ENCODE data around the gene SEPTIN11.
"Not testable (repeated sequence)": the region's sequence is repeated elsewhere in the genome, so short reads cannot be mapped to it uniquely, and the experiment has no call there.

Gene SEPTIN11

GRCh38 chr4:76955182-76955581, 5.6 kb downstream of the SEPTIN11 start:
- Mint-ChIP-seq H3K27ac (ENCODE audit: low read depth) (no peak overlapping the region), H3K9me3 (no peaks in the 10 kb centered on the region), H3K4me1 (peaks cover 30% of the 10 kb centered on the region), H3K27me3 (no peaks in the 10 kb centered on the region), H3K4me3 (no peak overlapping the region), H3K36me3 (ENCODE audit: insufficient read depth) (peaks cover 3% of the 10 kb centered on the region)
- ATAC-seq (replicated peaks; ENCODE audit: extremely low read depth, poor library complexity, severe bottlenecking) = no peak
- DNase-seq (ENCODE audit: low spot score in 2 of 2) = no peak

GRCh38 chr4:76957004-76957738, 7.6 kb downstream of the SEPTIN11 start:
- H3K27ac Mint-ChIP-seq (ENCODE audit: low read depth) = peak overlapping the region; percentile 74
- H3K9me3 Mint-ChIP-seq = no peaks in the 10 kb centered on the region
- ATAC-seq (replicated peaks; ENCODE audit: extremely low read depth, poor library complexity, severe bottlenecking) (no peak), DNase-seq (ENCODE audit: low spot score in 2 of 2) (no peak)
- H3K4me1 Mint-ChIP-seq = peaks cover 26% of the 10 kb centered on the region
- H3K27me3 Mint-ChIP-seq = no peaks in the 10 kb centered on the region
- peaks cover 4% of the 10 kb centered on the region for H3K36me3 Mint-ChIP-seq (ENCODE audit: insufficient read depth)
- no peak overlapping the region for H3K4me3 Mint-ChIP-seq

- H3K27ac Mint-ChIP-seq (ENCODE audit: low read depth) = no peak overlapping the region
- H3K9me3 Mint-ChIP-seq = no peaks in the 10 kb centered on the region
- H3K36me3 Mint-ChIP-seq (ENCODE audit: insufficient read depth) = peaks cover 2% of the 10 kb centered on the region
- no peak overlapping the region for H3K4me3 Mint-ChIP-seq
- ATAC-seq (replicated peaks; ENCODE audit: extremely low read depth, poor library complexity, severe bottlenecking) (no peak), DNase-seq (ENCODE audit: low spot score in 2 of 2) (no peak)
- peaks cover 23% of the 10 kb centered on the region for H3K4me1 Mint-ChIP-seq
- no peaks in the 10 kb centered on the region for H3K27me3 Mint-ChIP-seq
Observed at GRCh38 chr4:76958891-76959290, 9.3 kb downstream of the SEPTIN11 start.

GRCh38 chr4:76960014-76960413, 10.5 kb downstream of the SEPTIN11 start:
- Mint-ChIP-seq H3K27ac (ENCODE audit: low read depth) (no peak overlapping the region), H3K27me3 (no peaks in the 10 kb centered on the region), H3K36me3 (ENCODE audit: insufficient read depth) (peaks cover 2% of the 10 kb centered on the region), H3K4me1 (peaks cover 28% of the 10 kb centered on the region), H3K4me3 (no peak overlapping the region), H3K9me3 (no peaks in the 10 kb centered on the region)
- DNase-seq (ENCODE audit: low spot score in 2 of 2) = no peak
- no peak for ATAC-seq (replicated peaks; ENCODE audit: extremely low read depth, poor library complexity, severe bottlenecking)

- Mint-ChIP-seq H3K9me3 (no peaks in the 10 kb centered on the region), H3K27ac (ENCODE audit: low read depth) (no peak overlapping the region), H3K36me3 (ENCODE audit: insufficient read depth) (peaks cover 2% of the 10 kb centered on the region), H3K4me1 (peaks cover 17% of the 10 kb centered on the region), H3K4me3 (no peak overlapping the region), H3K27me3 (no peaks in the 10 kb centered on the region)
- ATAC-seq (replicated peaks; ENCODE audit: extremely low read depth, poor library complexity, severe bottlenecking) (no peak), DNase-seq (ENCODE audit: low spot score in 2 of 2) (no peak)
Observed at GRCh38 chr4:76962406-76963130, 13.0 kb downstream of the SEPTIN11 start.

GRCh38 chr4:76963131-76963750, 13.7 kb downstream of the SEPTIN11 start:
- no peaks in the 10 kb centered on the region for H3K27me3 Mint-ChIP-seq
- DNase-seq (ENCODE audit: low spot score in 2 of 2) (no peak), ATAC-seq (replicated peaks; ENCODE audit: extremely low read depth, poor library complexity, severe bottlenecking) (no peak)
- peaks cover 4% of the 10 kb centered on the region for H3K36me3 Mint-ChIP-seq (ENCODE audit: insufficient read depth)
- H3K4me1 Mint-ChIP-seq = peaks cover 14% of the 10 kb centered on the region
- no peaks in the 10 kb centered on the region for H3K9me3 Mint-ChIP-seq
- H3K27ac Mint-ChIP-seq (ENCODE audit: low read depth) = no peak overlapping the region
- H3K4me3 Mint-ChIP-seq = no peak overlapping the region

- H3K9me3 Mint-ChIP-seq; ATAC-seq (replicated peaks; ENCODE audit: extremely low read depth, poor library complexity, severe bottlenecking); H3K4me3 Mint-ChIP-seq; H3K27me3 Mint-ChIP-seq; H3K27ac Mint-ChIP-seq (ENCODE audit: low read depth); H3K36me3 Mint-ChIP-seq (ENCODE audit: insufficient read depth); DNase-seq (ENCODE audit: low spot score in 2 of 2): not testable (repeated sequence)
- peaks cover 11% of the 10 kb centered on the region for H3K4me1 Mint-ChIP-seq
Observed at GRCh38 chr4:76963927-76964326, 14.4 kb downstream of the SEPTIN11 start.

- Mint-ChIP-seq H3K27ac (ENCODE audit: low read depth) (no peak overlapping the region), H3K9me3 (no peaks in the 10 kb centered on the region), H3K4me3 (no peak overlapping the region), H3K36me3 (ENCODE audit: insufficient read depth) (peaks cover 4% of the 10 kb centered on the region), H3K4me1 (peaks cover 11% of the 10 kb centered on the region), H3K27me3 (no peaks in the 10 kb centered on the region)
- DNase-seq (ENCODE audit: low spot score in 2 of 2) (no peak), ATAC-seq (replicated peaks; ENCODE audit: extremely low read depth, poor library complexity, severe bottlenecking) (no peak)
Observed at GRCh38 chr4:76964769-76965168, 15.2 kb downstream of the SEPTIN11 start.

- Mint-ChIP-seq H3K36me3 (ENCODE audit: insufficient read depth) (peaks cover 2% of the 10 kb centered on the region), H3K4me3 (no peak overlapping the region), H3K27ac (ENCODE audit: low read depth) (no peak overlapping the region), H3K4me1 (peaks cover 6% of the 10 kb centered on the region), H3K27me3 (no peaks in the 10 kb centered on the region), H3K9me3 (no peaks in the 10 kb centered on the region)
- ATAC-seq (replicated peaks; ENCODE audit: extremely low read depth, poor library complexity, severe bottlenecking) = no peak
- DNase-seq (ENCODE audit: low spot score in 2 of 2) = no peak
Observed at GRCh38 chr4:76965866-76966579, 16.5 kb downstream of the SEPTIN11 start.

- peaks cover 5% of the 10 kb centered on the region for H3K4me1 Mint-ChIP-seq
- H3K9me3 Mint-ChIP-seq = no peaks in the 10 kb centered on the region
- no peak for ATAC-seq (replicated peaks; ENCODE audit: extremely low read depth, poor library complexity, severe bottlenecking)
- no peak overlapping the region for H3K4me3 Mint-ChIP-seq
- no peak overlapping the region for H3K27ac Mint-ChIP-seq (ENCODE audit: low read depth)
- H3K36me3 Mint-ChIP-seq (ENCODE audit: insufficient read depth) = peaks cover 2% of the 10 kb centered on the region
- DNase-seq (ENCODE audit: low spot score in 2 of 2) = no peak
- H3K27me3 Mint-ChIP-seq = no peaks in the 10 kb centered on the region
Observed at GRCh38 chr4:76968937-76969336, 19.4 kb downstream of the SEPTIN11 start.

GRCh38 chr4:76969495-76969894, 19.9 kb downstream of the SEPTIN11 start:
- Mint-ChIP-seq H3K36me3 (ENCODE audit: insufficient read depth) (peaks cover 4% of the 10 kb centered on the region), H3K4me3 (no peak overlapping the region), H3K9me3 (no peaks in the 10 kb centered on the region), H3K27ac (ENCODE audit: low read depth) (no peak overlapping the region), H3K27me3 (no peaks in the 10 kb centered on the region), H3K4me1 (no peaks in the 10 kb centered on the region)
- DNase-seq (ENCODE audit: low spot score in 2 of 2) = no peak
- ATAC-seq (replicated peaks; ENCODE audit: extremely low read depth, poor library complexity, severe bottlenecking) = no peak

GRCh38 chr4:76969941-76970529, 20.5 kb downstream of the SEPTIN11 start:
- Mint-ChIP-seq H3K4me1 (no peaks in the 10 kb centered on the region), H3K9me3 (no peaks in the 10 kb centered on the region), H3K27me3 (no peaks in the 10 kb centered on the region), H3K36me3 (ENCODE audit: insufficient read depth) (peaks cover 4% of the 10 kb centered on the region), H3K4me3 (no peak overlapping the region), H3K27ac (ENCODE audit: low read depth) (no peak overlapping the region)
- DNase-seq (ENCODE audit: low spot score in 2 of 2) (no peak), ATAC-seq (replicated peaks; ENCODE audit: extremely low read depth, poor library complexity, severe bottlenecking) (no peak)
